K562 (cell line): Measurements from ENCODE around the gene SERF2. TPM values are rescaled to one million over a fixed set of nuclear protein-coding genes. Genes with fewer than 3 reads are reported as not detected.

Experiments
- CREM ChIP-seq: IDR thresholded peaks from 2 replicates; pipeline ENCODE4 v1.6.1; 2014; ENCODE audit warnings: antibody characterized with exemption, low read depth
- HDGF ChIP-seq: fragments of 450-650 bp; IDR thresholded peaks from 2 replicates; pipeline ENCODE4 v1.6.1; 2016
- JUND ChIP-seq, 2 experiments: IDR thresholded peaks; 2 replicates in 1 of 2; 3 replicates in 1 of 2; pipeline ENCODE4 v1.6.1; 2011; ENCODE audit warnings: borderline replicate concordance in 2 of 2, low read depth in 2 of 2, low read length in 2 of 2, improper control_type of control experiment in 1 of 2, missing biosample characterization in 1 of 2, missing genetic modification characterization in 1 of 2, missing genetic modification reagents in 1 of 2
- KAT2B ChIP-seq: IDR thresholded peaks from one replicate; pipeline ENCODE4 v1.6.1; 2012; ENCODE audit warnings: low read depth, mild to moderate bottlenecking, control low read depth, inconsistent platforms, low read length, moderate library complexity
- KDM4B ChIP-seq, 2 experiments: fragments of 450-650 bp in 1 of 2; sonication (generic) in 1 of 2; IDR thresholded peaks; 2 replicates each; pipeline ENCODE4 v1.6.1; 2016 to 2017; ENCODE audit warnings: borderline replicate concordance in 2 of 2, antibody characterized with exemption in 1 of 2, low read depth in 1 of 2, mild to moderate bottlenecking in 1 of 2
- MYBL2 ChIP-seq, 2 experiments: fragments of 450-650 bp in 1 of 2; sonication (generic) in 1 of 2; formaldehyde crosslinking in 1 of 2; IDR thresholded peaks; 2 replicates each; pipeline versions ENCODE4 v1.6.1 to v1.8.1; 2017 to 2022; ENCODE audit warnings: borderline replicate concordance in 1 of 2, inconsistent platforms in 1 of 2, low read depth in 1 of 2, mild to moderate bottlenecking in 1 of 2, missing genetic modification reagents in 1 of 2, moderate library complexity in 1 of 2
- NR1H2 ChIP-seq: sonication (generic); formaldehyde crosslinking; IDR thresholded peaks from 2 replicates; pipeline ENCODE4 v1.4.0; 2020; ENCODE audit warnings: mild to moderate bottlenecking, missing genetic modification reagents
- POLR2AphosphoS2 ChIP-seq: IDR thresholded peaks from 2 replicates; pipeline ENCODE4 v1.6.1; 2012; ENCODE audit warnings: low read length, improper control_type of control experiment
- SIRT6 ChIP-seq: IDR thresholded peaks from one replicate; pipeline ENCODE4 v1.6.1; 2012; ENCODE audit warnings: low read depth, mild to moderate bottlenecking, control low read depth, inconsistent platforms, low read length, moderate library complexity
- SRF ChIP-seq, 2 experiments: fragments of 250-450, 450-650 bp in 1 of 2; sonication (Bioruptor Pico) in 1 of 2; sonication (generic) in 1 of 2; formaldehyde crosslinking; IDR thresholded peaks; 2 replicates each; pipeline versions ENCODE4 v1.5.0 to v1.5.1; 2020 to 2022; ENCODE audit warnings: mild to moderate bottlenecking in 1 of 2, missing genetic modification reagents in 1 of 2
- U2AF2 ChIP-seq: fragments of 200-400 bp; formaldehyde crosslinking; optimal IDR thresholded peaks from 2 replicates; pipeline ENCODE3; 2017; ENCODE audit warnings: low read depth, mild to moderate bottlenecking, low read length
- ZNF239 ChIP-seq: fragments of 250-450 bp; sonication (Bioruptor Pico); IDR thresholded peaks from 2 replicates; pipeline ENCODE4 v1.4.0; 2020; ENCODE audit warnings: mild to moderate bottlenecking
- ZNF431 ChIP-seq: sonication (generic); formaldehyde crosslinking; IDR thresholded peaks from 2 replicates; pipeline ENCODE4 v1.8.0; 2022; ENCODE audit warnings: mild to moderate bottlenecking, missing genetic modification reagents
- polyA plus RNA-seq, 8 experiments: library from polyadenylated mRNA; depleted of rRNA in 4 of 8; stranded (reverse) in 5 of 8; unstranded in 3 of 8; fragments of >200 nt; fragmentation: Nextera tagmentation in 2 of 8; fragmentation: Illumina TruSeq in 1 of 8; extraction: Ambion mirVana in 2 of 8; extraction: Trizol in 1 of 8; gene quantifications; 2 replicates each; pipeline versions ENCODE4 v1.2.1 to v1.2.3, GENCODE V29; 2011 to 2014; ENCODE audit warnings: inconsistent platforms in 1 of 8, missing spikeins in 1 of 8
- total RNA-seq, 7 experiments: library from RNA; depleted of rRNA in 6 of 7; stranded (reverse); fragments of >200 nt in 6 of 7; fragmentation: Illumina TruSeq in 2 of 7; extraction: Trizol in 2 of 7; gene quantifications; 2 replicates each; pipeline versions ENCODE4 v1.2.1 to v1.2.3, GENCODE V29; 2011 to 2021; ENCODE audit warnings: low replicate concordance in 1 of 7
- TF ChIP-seq, protein P1 (sequence below): fragments of 450-650 bp; IDR thresholded peaks from 2 replicates; pipeline ENCODE4 v1.6.1; 2017; ENCODE audit warnings: mild to moderate bottlenecking, moderate library complexity
- TF ChIP-seq, protein P2 (sequence below): fragments of 250-450 bp; sonication (Bioruptor Pico); IDR thresholded peaks from 2 replicates; pipeline ENCODE4 v1.4.0; 2020; ENCODE audit warnings: mild to moderate bottlenecking
- TF ChIP-seq, protein P3 (sequence below): sonication (generic); formaldehyde crosslinking; IDR thresholded peaks from 2 replicates; pipeline ENCODE4 v1.8.0; 2022; ENCODE audit warnings: mild to moderate bottlenecking, missing genetic modification reagents, borderline replicate concordance
- TF ChIP-seq, protein P4 (sequence below): fragments of 450-650 bp; IDR thresholded peaks from 2 replicates; pipeline ENCODE4 v1.6.1; 2018; ENCODE audit warnings: mild to moderate bottlenecking, low read depth; ENCODE audit not compliant: partially characterized antibody

The SERF2 gene
- total and polyA plus RNA-seq, 9 of the 15 experiments (the other 6 are each of a cell fraction or from before 2014, with no cell fraction given), result 497 to 3,360 (median 867) TPM

DNA sequence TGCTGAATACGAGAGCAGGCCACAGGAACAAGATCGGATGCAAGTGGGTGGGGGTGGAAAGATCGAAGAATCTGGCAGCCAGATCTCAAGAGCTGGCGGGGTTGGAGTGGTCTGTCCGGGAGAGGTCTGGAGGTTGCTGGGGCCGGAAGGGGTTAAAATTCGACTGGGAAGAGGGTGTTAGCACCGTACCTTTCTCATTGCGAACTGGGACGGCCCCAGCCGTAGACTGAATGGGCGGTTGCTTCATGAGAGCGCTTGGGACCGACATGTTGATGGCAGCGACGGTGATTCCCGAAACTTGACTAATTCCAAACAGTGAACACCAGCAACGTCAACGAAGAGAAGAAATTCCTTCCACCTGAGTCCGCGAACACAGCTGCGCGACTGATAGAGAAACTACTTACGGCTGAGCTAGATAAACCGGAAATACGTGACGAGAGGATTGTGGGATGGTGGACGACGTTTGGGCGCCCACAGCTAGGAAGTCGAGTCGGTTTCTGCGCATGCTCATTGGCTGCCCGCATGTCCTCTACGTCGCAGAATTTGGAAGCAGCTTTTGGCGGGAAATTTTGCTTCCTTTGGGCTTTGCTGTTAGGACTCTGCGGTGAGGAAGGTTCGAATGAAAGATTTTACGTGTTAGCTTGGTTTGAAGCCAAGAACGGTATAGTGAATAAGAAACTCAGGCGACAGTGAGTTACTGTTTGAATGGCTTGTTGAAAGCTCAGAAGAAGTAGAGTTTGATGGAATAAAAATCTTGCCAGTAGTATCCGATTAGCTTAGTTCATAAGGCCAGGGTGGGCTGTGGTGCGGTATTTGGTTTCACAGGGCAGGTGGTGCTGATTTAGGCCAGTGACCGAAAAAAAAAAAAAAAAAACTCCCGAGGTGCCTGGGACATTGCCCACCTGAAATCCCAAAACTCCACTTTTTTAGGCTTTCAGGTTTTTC is 32.5 kb downstream of the SERF2 start, which contains the start of gene MFAP1 (continued):
- TF ChIP-seq POLR2AphosphoS2 (peak; percentile 56; the same call in 1 of the 2 replicates), MYBL2 (IDR thresholded peaks at IDR 0.05; ENCODE audit: low read depth) (peak; percentile 74), MYBL2 (CRISPR knock-in tag; IDR thresholded peaks at IDR 0.05; ENCODE audit: borderline replicate concordance) (no peak), SIRT6 (no peak), CREM (peak; percentile 96), ZNF239 (CRISPR knock-in tag) (no peak), KAT2B (no peak), JUND (IDR thresholded peaks at IDR 0.05; ENCODE audit: borderline replicate concordance, low read depth, low read length) (peak; percentile 46; the same call in 1 of the 2 replicates), JUND (tag; IDR thresholded peaks at IDR 0.05; ENCODE audit: borderline replicate concordance, low read depth, low read length) (peak; percentile 25; the same call in 1 of the 3 replicates), KDM4B (IDR thresholded peaks at IDR 0.05; ENCODE audit: borderline replicate concordance in 2 of 2, low read depth in 1 of 2) (peak in 1 of 2 experiments; percentile 82; a peak in 1 of 4 replicates), ZNF431 (CRISPR knock-in tag) (peak; percentile 57; the same call in 1 of the 2 replicates), NR1H2 (CRISPR knock-in tag) (no peak), SRF (CRISPR knock-in tag; IDR thresholded peaks at IDR 0.05) (peak in 1 of 2 experiments; percentile 43; a peak in 1 of 4 replicates), U2AF2 (no peak), HDGF (no peak)
- TF ChIP-seq, protein P1, sequence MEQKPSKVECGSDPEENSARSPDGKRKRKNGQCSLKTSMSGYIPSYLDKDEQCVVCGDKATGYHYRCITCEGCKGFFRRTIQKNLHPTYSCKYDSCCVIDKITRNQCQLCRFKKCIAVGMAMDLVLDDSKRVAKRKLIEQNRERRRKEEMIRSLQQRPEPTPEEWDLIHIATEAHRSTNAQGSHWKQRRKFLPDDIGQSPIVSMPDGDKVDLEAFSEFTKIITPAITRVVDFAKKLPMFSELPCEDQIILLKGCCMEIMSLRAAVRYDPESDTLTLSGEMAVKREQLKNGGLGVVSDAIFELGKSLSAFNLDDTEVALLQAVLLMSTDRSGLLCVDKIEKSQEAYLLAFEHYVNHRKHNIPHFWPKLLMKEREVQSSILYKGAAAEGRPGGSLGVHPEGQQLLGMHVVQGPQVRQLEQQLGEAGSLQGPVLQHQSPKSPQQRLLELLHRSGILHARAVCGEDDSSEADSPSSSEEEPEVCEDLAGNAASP, result no peak
- TF ChIP-seq, protein P2, sequence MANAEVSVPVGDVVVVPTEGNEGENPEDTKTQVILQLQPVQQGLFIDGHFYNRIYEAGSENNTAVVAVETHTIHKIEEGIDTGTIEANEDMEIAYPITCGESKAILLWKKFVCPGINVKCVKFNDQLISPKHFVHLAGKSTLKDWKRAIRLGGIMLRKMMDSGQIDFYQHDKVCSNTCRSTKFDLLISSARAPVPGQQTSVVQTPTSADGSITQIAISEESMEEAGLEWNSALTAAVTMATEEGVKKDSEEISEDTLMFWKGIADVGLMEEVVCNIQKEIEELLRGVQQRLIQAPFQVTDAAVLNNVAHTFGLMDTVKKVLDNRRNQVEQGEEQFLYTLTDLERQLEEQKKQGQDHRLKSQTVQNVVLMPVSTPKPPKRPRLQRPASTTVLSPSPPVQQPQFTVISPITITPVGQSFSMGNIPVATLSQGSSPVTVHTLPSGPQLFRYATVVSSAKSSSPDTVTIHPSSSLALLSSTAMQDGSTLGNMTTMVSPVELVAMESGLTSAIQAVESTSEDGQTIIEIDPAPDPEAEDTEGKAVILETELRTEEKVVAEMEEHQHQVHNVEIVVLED (CRISPR knock-in tag), result peak; percentile 77
- TF ChIP-seq, protein P3, sequence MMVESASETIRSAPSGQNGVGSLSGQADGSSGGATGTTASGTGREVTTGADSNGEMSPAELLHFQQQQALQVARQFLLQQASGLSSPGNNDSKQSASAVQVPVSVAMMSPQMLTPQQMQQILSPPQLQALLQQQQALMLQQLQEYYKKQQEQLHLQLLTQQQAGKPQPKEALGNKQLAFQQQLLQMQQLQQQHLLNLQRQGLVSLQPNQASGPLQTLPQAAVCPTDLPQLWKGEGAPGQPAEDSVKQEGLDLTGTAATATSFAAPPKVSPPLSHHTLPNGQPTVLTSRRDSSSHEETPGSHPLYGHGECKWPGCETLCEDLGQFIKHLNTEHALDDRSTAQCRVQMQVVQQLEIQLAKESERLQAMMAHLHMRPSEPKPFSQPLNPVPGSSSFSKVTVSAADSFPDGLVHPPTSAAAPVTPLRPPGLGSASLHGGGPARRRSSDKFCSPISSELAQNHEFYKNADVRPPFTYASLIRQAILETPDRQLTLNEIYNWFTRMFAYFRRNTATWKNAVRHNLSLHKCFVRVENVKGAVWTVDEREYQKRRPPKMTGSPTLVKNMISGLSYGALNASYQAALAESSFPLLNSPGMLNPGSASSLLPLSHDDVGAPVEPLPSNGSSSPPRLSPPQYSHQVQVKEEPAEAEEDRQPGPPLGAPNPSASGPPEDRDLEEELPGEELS (CRISPR knock-in tag), result no peak; the same call in 1 of the 2 replicates
- TF ChIP-seq, protein P4, sequence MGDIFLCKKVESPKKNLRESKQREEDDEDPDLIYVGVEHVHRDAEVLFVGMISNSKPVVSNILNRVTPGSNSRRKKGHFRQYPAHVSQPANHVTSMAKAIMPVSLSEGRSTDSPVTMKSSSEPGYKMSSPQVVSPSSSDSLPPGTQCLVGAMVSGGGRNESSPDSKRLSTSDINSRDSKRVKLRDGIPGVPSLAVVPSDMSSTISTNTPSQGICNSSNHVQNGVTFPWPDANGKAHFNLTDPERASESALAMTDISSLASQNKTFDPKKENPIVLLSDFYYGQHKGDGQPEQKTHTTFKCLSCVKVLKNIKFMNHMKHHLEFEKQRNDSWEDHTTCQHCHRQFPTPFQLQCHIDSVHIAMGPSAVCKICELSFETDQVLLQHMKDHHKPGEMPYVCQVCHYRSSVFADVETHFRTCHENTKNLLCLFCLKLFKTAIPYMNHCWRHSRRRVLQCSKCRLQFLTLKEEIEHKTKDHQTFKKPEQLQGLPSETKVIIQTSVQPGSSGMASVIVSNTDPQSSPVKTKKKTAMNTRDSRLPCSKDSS, result no peak
